ENCODE data around the gene SAYSD1.

The SAYSD1 gene

GRCh38 chr6:39108041-39108839 lies 6.7 kb downstream of the SAYSD1 start:
- no peak for DNase-seq (ENCODE audit: low read depth)

GRCh38 chr6:39107641-39108040 lies 7.3 kb downstream of the SAYSD1 start:
- no peak for DNase-seq (ENCODE audit: low read depth)

- no peak for DNase-seq (ENCODE audit: low read depth)
Observed at GRCh38 chr6:39107034-39107433, 8.0 kb downstream of the SAYSD1 start.

- no peak for DNase-seq (ENCODE audit: low read depth)
Observed at GRCh38 chr6:39104528-39104927, 10.5 kb downstream of the SAYSD1 start.

- no peak for DNase-seq (ENCODE audit: low read depth)
Observed at GRCh38 chr6:39102821-39103136, 12.2 kb downstream of the SAYSD1 start.

GRCh38 chr6:39102071-39102820 lies 12.7 kb downstream of the SAYSD1 start:
- DNase-seq (ENCODE audit: low read depth) = no peak

- no peak for DNase-seq (ENCODE audit: low read depth)
Observed at GRCh38 chr6:39100358-39100757, 14.6 kb downstream of the SAYSD1 start.

GRCh38 chr6:39095578-39095977 lies 19.4 kb downstream of the SAYSD1 start:
- no peak for DNase-seq (ENCODE audit: low read depth)

GRCh38 chr6:39093149-39093708 lies 21.8 kb downstream of the SAYSD1 start:
- no peak for DNase-seq (ENCODE audit: low read depth)

- DNase-seq (ENCODE audit: low read depth) = no peak
Observed at GRCh38 chr6:39092124-39092523, 22.9 kb downstream of the SAYSD1 start.

GRCh38 chr6:39091220-39091619 lies 23.8 kb downstream of the SAYSD1 start:
- no peak for DNase-seq (ENCODE audit: low read depth)

GRCh38 chr6:39090036-39090435 lies 24.9 kb downstream of the SAYSD1 start:
- no peak for DNase-seq (ENCODE audit: low read depth)

- no peak for DNase-seq (ENCODE audit: low read depth)
Observed at GRCh38 chr6:39088331-39088730, 26.7 kb downstream of the SAYSD1 start.

- no peak for DNase-seq (ENCODE audit: low read depth)
Observed at GRCh38 chr6:39087197-39087596, 27.8 kb downstream of the SAYSD1 start.

GRCh38 chr6:39086711-39087110 lies 28.3 kb downstream of the SAYSD1 start:
- no peak for DNase-seq (ENCODE audit: low read depth)

- DNase-seq (ENCODE audit: low read depth) = no peak
Observed at GRCh38 chr6:39086294-39086693, 28.7 kb downstream of the SAYSD1 start.

GRCh38 chr6:39085129-39085797 lies 29.7 kb downstream of the SAYSD1 start:
- no peak for DNase-seq (ENCODE audit: low read depth)

- DNase-seq (ENCODE audit: low read depth) = no peak
Observed at GRCh38 chr6:39084506-39084905, 30.5 kb downstream of the SAYSD1 start.

GRCh38 chr6:39083231-39083634 lies 31.8 kb downstream of the SAYSD1 start:
- peak; percentile 2 for DNase-seq (ENCODE audit: low read depth)

GRCh38 chr6:39082310-39082709 lies 32.7 kb downstream of the SAYSD1 start:
- no peak for DNase-seq (ENCODE audit: low read depth)

- DNase-seq (ENCODE audit: low read depth) = no peak
Observed at GRCh38 chr6:39080246-39080875, 34.6 kb downstream of the SAYSD1 start.
